Stimulated activated CD8-positive, alpha-beta memory T cell treated with anti-CD3 and anti-CD28 coated beads, Interleukin-7, amount 100 ng/mL, for 48 hours (primary cell): ENCODE results near the gene TRIM6.

Experiments used
- DNase-seq, 2 donors: peaks; one replicate each; pipeline ENCODE4 v3.0.0-alpha.2; 2020; ENCODE audit warnings: low read depth in 1 of 2; ENCODE audit errors: extremely low read depth in 1 of 2

Gene TRIM6

GRCh38 chr11:5658318-5658717, 61.9 kb downstream of the TRIM6 start:
- DNase-seq, result no peak
